GM21619 (cell line): ENCODE results near the gene ELOA.
"Not testable (repeated sequence)": the region's sequence is repeated elsewhere in the genome, so short reads cannot be mapped to it uniquely, and the experiment has no call there.

Experiments
- ATAC-seq: cut with Tn5 transposase; IDR thresholded peaks from one replicate; pipeline ENCODE4 v1.9.1; 2021; ENCODE audit not compliant: unreplicated experiment

ELOA gene

GRCh38 chr1:23732363-23733224, 10.7 kb upstream of the ELOA start:
- ATAC-seq = no peak

GRCh38 chr1:23733281-23733680, 10.0 kb upstream of the ELOA start:
- ATAC-seq = not testable (repeated sequence)

- no peak for ATAC-seq
Measured at GRCh38 chr1:23736437-23737134, 6.7 kb upstream of the ELOA start.

GRCh38 chr1:23741609-23742008, 1.7 kb upstream of the ELOA start:
- ATAC-seq = no peak

GRCh38 chr1:23742670-23743286, 493 bp upstream of the ELOA start:
- ATAC-seq = peak; percentile 13

GRCh38 chr1:23745515-23745914, 2.2 kb downstream of the ELOA start:
- no peak for ATAC-seq

GRCh38 chr1:23748016-23748415, 4.7 kb downstream of the ELOA start:
- ATAC-seq = no peak

GRCh38 chr1:23751050-23751814, 8.0 kb downstream of the ELOA start:
- no peak for ATAC-seq

- ATAC-seq = no peak
Measured at GRCh38 chr1:23751815-23752200, 8.5 kb downstream of the ELOA start.

GRCh38 chr1:23752909-23753308, 9.6 kb downstream of the ELOA start:
- no peak for ATAC-seq

- ATAC-seq = no peak
Measured at GRCh38 chr1:23756676-23757075, 13.4 kb downstream of the ELOA start.

- no peak for ATAC-seq
Measured at GRCh38 chr1:23757812-23758211, 14.5 kb downstream of the ELOA start.

- no peak for ATAC-seq
Measured at GRCh38 chr1:23759277-23759676, 16.0 kb downstream of the ELOA start.

GRCh38 chr1:23763041-23763577, 19.8 kb downstream of the ELOA start:
- ATAC-seq = no peak

GRCh38 chr1:23768733-23769132, 25.5 kb downstream of the ELOA start:
- no peak for ATAC-seq

- ATAC-seq = peak; percentile 54
Measured at GRCh38 chr1:23772049-23772853, 29.0 kb downstream of the ELOA start.

- ATAC-seq = no peak
Measured at GRCh38 chr1:23772854-23773242, 29.6 kb downstream of the ELOA start.

GRCh38 chr1:23774174-23774880, 31.1 kb downstream of the ELOA start:
- no peak for ATAC-seq

- ATAC-seq = no peak
Measured at GRCh38 chr1:23776217-23776616, 32.9 kb downstream of the ELOA start.
